Endothelial cell of umbilical vein (primary cell): ENCODE measurements around the gene LCAT. TPM values are rescaled to one million over a fixed set of nuclear protein-coding genes. Genes with fewer than 3 reads are reported as not detected.

Source experiments
- BruUV-seq: library from RNA; stranded (reverse); fragments of 400-500 nt; replicated peaks from 2 replicates; lab custom pipeline; 2021; lab: Mats Ljungman, UMichigan
- CTCF ChIA-PET: fragments of 300-600, 350-600 bp; sonication (Branson Sonifier 250); formaldehyde crosslinking; loops from one replicate; lab custom pipeline; 2021; ENCODE audit warnings: antibody characterized with exemption, inconsistent platforms; lab: Charles Lee
- POLR2A ChIA-PET: fragments of 300-600, 350-600 bp; sonication (Branson Sonifier 250); formaldehyde crosslinking; loops from one replicate; lab custom pipeline; 2021; ENCODE audit warnings: antibody characterized with exemption, inconsistent platforms; lab: Charles Lee
- DNase-seq: peaks from one replicate; pipeline ENCODE4 v3.0.0-alpha.2; 2011; ENCODE audit warnings: low read depth, low spot score
- FAIRE-seq: peaks from 2 replicates; lab custom pipeline; 2011; peaks lifted over from hg19 to GRCh38; lab: Jason Lieb, UNC
- H2AFZ ChIP-seq: 2 replicates; pipeline ENCODE4 v1.6.0; 2012; ENCODE audit warnings: low read depth, low read length, control low read depth, inconsistent platforms
- H3K27ac ChIP-seq: 2 replicates; pipeline ENCODE4 v1.5.1; 2011; ENCODE audit warnings: low read depth, mild to moderate bottlenecking, control low read depth, low read length, moderate library complexity; ENCODE audit not compliant: insufficient read depth
- H3K27me3 ChIP-seq, 2 experiments: 2 replicates each; pipeline versions ENCODE4 v1.6.0 to v1.6.1; 2011; ENCODE audit warnings: low read length in 2 of 2, mixed read lengths in 1 of 2; ENCODE audit not compliant: control insufficient read depth in 2 of 2, insufficient read depth in 2 of 2
- H3K36me3 ChIP-seq, 2 experiments: 2 replicates in 1 of 2; 3 replicates in 1 of 2; pipeline ENCODE4 v1.5.1; 2011; ENCODE audit warnings: low read length in 2 of 2, mild to moderate bottlenecking in 1 of 2, moderate library complexity in 1 of 2; ENCODE audit not compliant: control insufficient read depth in 2 of 2, insufficient read depth in 2 of 2; ENCODE audit errors: extremely low read depth in 1 of 2
- H3K4me1 ChIP-seq: 3 replicates; pipeline ENCODE4 v1.5.1; 2011; ENCODE audit warnings: mild to moderate bottlenecking, low read length; ENCODE audit not compliant: control insufficient read depth, insufficient read depth; ENCODE audit errors: extremely low read depth
- H3K4me2 ChIP-seq: 2 replicates; pipeline ENCODE4 v1.6.1; 2011; ENCODE audit warnings: low read length, control low read depth, mixed read lengths; ENCODE audit not compliant: insufficient read depth
- H3K4me3 ChIP-seq, 3 experiments: fragments of 200-600 bp in 1 of 3; sonication (generic), shearing (Covaris generic) in 1 of 3; replicated peaks in 1 of 3; 2 replicates each; pipeline ENCODE4 v1.5.1; 2011 to 2016; ENCODE audit warnings: control low read depth in 3 of 3, low read length in 3 of 3, mild to moderate bottlenecking in 2 of 3, inconsistent platforms in 1 of 3, low read depth in 1 of 3, moderate library complexity in 1 of 3; ENCODE audit not compliant: insufficient read depth in 1 of 3
- H3K79me2 ChIP-seq: 2 replicates; pipeline ENCODE4 v1.6.0; 2012; ENCODE audit warnings: low read length, inconsistent platforms; ENCODE audit not compliant: control insufficient read depth, insufficient read depth
- H3K9ac ChIP-seq: replicated peaks from 2 replicates; pipeline ENCODE3; 2011; ENCODE audit warnings: low read length, control low read depth; ENCODE audit not compliant: insufficient read depth; ENCODE audit errors: extremely low read depth
- H3K9me1 ChIP-seq: replicated peaks from 3 replicates; pipeline ENCODE4 v1.6.0; 2011; ENCODE audit warnings: mild to moderate bottlenecking, low read length; ENCODE audit not compliant: control insufficient read depth, insufficient read depth; ENCODE audit errors: extremely low read depth
- H3K9me3 ChIP-seq: replicated peaks from 2 replicates; pipeline ENCODE4 v1.5.1; 2012; ENCODE audit warnings: low read length, inconsistent platforms; ENCODE audit not compliant: control insufficient read depth, insufficient read depth
- H4K20me1 ChIP-seq: replicated peaks from 2 replicates; pipeline ENCODE3; 2011; ENCODE audit warnings: mild to moderate bottlenecking, low read length; ENCODE audit not compliant: control insufficient read depth, insufficient read depth; ENCODE audit errors: extremely low read depth
- EZH2 ChIP-seq: IDR thresholded peaks from 2 replicates; pipeline ENCODE4 v1.6.1; 2012; ENCODE audit warnings: borderline replicate concordance, low read depth, mild to moderate bottlenecking, moderate library complexity, low read length, inconsistent platforms; ENCODE audit not compliant: severe bottlenecking
- FOS ChIP-seq: IDR thresholded peaks from 2 replicates; pipeline ENCODE4 v1.6.1; 2011; ENCODE audit warnings: mild to moderate bottlenecking, low read length, moderate library complexity, borderline replicate concordance; ENCODE audit not compliant: insufficient read depth
- GATA2 ChIP-seq: IDR thresholded peaks from 2 replicates; pipeline ENCODE4 v1.7.0; 2011; ENCODE audit warnings: low read depth, mild to moderate bottlenecking, moderate library complexity, mixed read lengths, low read length; ENCODE audit not compliant: insufficient read length, insufficient read depth
- JUN ChIP-seq: IDR thresholded peaks from 2 replicates; pipeline ENCODE4 v1.6.1; 2011; ENCODE audit warnings: borderline replicate concordance, low read depth; ENCODE audit not compliant: insufficient read length, insufficient read depth
- MYC ChIP-seq: IDR thresholded peaks from one replicate; pipeline ENCODE4 v1.6.1; 2011; ENCODE audit warnings: mild to moderate bottlenecking, low read depth, low read length
- POLR2A ChIP-seq: IDR thresholded peaks from 2 replicates; pipeline ENCODE4 v1.6.1; 2012; ENCODE audit warnings: low read depth, mild to moderate bottlenecking, control low read depth, low read length
- POLR2AphosphoS5 ChIP-seq: IDR thresholded peaks from 2 replicates; pipeline ENCODE4 v1.6.1; 2012; ENCODE audit warnings: low read depth, mild to moderate bottlenecking, control low read depth, low read length, moderate library complexity; ENCODE audit not compliant: insufficient read depth
- dilution Hi-C: fragments of 300-500 bp; cut with MboI; formaldehyde crosslinking; loops from one replicate; pipeline ENCODE4 v1.15.0; 2019; ENCODE audit warnings: low sequenced_read_pairs; ENCODE audit not compliant: extremely low pct_ligation_motif_present
- intact Hi-C: fragments of 100-400 bp; cut with micrococcal nuclease; formaldehyde crosslinking; loops from one replicate; pipeline ENCODE4 v1.10.0; 2022
- polyA plus RNA-seq, 4 experiments: library from polyadenylated mRNA; depleted of rRNA in 3 of 4; stranded (reverse) in 3 of 4; unstranded in 1 of 4; fragments of >200 nt; gene quantifications; 2 replicates each; pipeline versions ENCODE4 v1.2.1 to v1.2.3, GENCODE V29; 2011 to 2012; ENCODE audit warnings: missing spikeins in 1 of 4
- total RNA-seq: library from RNA; stranded (reverse); gene quantifications from 2 replicates; pipeline ENCODE4 v1.2.3, GENCODE V29; 2021
- TF ChIP-seq, protein P1 (sequence below), 2 donors: IDR thresholded peaks; 1 replicate in 1 of 2; 2 replicates in 1 of 2; pipeline ENCODE4 v1.5.1; 2011; ENCODE audit warnings: low read length in 2 of 2, mild to moderate bottlenecking in 2 of 2, moderate library complexity in 2 of 2, control low read depth in 1 of 2, inconsistent platforms in 1 of 2, low read depth in 1 of 2; ENCODE audit not compliant: insufficient read depth in 1 of 2; ENCODE audit errors: extremely low read depth in 1 of 2
- TF ChIP-seq, protein P2 (sequence below): IDR thresholded peaks from 2 replicates; pipeline ENCODE4 v1.6.1; 2011; ENCODE audit not compliant: insufficient read depth, insufficient read length

The LCAT gene
- total and polyA plus RNA-seq, 2 donors (not counting 3 experiments of a cell fraction or from before 2014, with no cell fraction given), result 22.6 to 46.1 TPM

DNA sequence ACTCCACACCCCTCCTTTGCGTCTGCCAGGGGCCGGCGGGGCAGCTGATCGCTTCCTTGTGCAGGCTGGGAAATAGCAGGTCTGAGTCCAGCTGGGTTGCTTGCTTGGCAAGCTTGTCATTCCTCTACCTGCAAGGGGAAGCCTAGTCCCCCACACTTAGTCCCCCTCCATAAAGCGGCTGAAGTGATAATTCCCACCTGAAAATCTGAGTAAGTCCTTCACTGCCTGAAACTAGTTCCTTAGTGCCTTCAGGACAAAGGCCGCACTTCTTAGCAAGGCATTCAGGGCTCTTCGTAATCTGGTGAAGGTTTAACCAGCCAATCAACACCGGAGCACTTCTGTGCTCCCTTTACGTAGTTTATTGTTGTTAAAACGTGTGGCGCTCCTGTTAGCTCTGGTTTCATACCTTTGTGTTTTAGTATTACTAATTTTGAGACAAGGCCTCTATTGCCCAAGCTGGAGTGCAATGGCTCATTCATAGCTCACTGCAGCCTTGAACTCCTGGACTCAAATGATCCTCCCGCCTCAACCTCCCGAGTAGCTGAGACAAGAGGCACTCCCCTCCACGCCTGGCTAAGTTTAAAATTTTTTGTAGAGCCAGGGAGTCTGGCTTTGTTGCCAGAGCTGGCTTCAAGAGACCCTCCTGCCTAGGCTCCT, 50.0 kb downstream of the LCAT start:
- no peaks in the 10 kb centered on the region for H3K9me1 ChIP-seq
- FAIRE-seq (peak; percentile 74), DNase-seq (no peak)
- H3K36me3 ChIP-seq, result no peaks in the 10 kb centered on the region
- peak overlapping the region; percentile 84 for H3K4me2 ChIP-seq
- no peak for TF ChIP-seq POLR2A
- no peak for TF ChIP-seq GATA2
- TF ChIP-seq, protein P1, sequence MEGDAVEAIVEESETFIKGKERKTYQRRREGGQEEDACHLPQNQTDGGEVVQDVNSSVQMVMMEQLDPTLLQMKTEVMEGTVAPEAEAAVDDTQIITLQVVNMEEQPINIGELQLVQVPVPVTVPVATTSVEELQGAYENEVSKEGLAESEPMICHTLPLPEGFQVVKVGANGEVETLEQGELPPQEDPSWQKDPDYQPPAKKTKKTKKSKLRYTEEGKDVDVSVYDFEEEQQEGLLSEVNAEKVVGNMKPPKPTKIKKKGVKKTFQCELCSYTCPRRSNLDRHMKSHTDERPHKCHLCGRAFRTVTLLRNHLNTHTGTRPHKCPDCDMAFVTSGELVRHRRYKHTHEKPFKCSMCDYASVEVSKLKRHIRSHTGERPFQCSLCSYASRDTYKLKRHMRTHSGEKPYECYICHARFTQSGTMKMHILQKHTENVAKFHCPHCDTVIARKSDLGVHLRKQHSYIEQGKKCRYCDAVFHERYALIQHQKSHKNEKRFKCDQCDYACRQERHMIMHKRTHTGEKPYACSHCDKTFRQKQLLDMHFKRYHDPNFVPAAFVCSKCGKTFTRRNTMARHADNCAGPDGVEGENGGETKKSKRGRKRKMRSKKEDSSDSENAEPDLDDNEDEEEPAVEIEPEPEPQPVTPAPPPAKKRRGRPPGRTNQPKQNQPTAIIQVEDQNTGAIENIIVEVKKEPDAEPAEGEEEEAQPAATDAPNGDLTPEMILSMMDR (IDR thresholded peaks at IDR 0.05; ENCODE audit: extremely low read depth in 1 of 2, insufficient read depth in 1 of 2, low read depth in 1 of 2, low read length in 2 of 2), result no peak
- TF ChIP-seq EZH2, result no peak
- no peak for TF ChIP-seq MYC
- TF ChIP-seq JUN, result no peak
- no peak for TF ChIP-seq FOS
- TF ChIP-seq, protein P2, sequence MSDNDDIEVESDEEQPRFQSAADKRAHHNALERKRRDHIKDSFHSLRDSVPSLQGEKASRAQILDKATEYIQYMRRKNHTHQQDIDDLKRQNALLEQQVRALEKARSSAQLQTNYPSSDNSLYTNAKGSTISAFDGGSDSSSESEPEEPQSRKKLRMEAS, result no peak
- TF ChIP-seq POLR2AphosphoS5, result no peak
- peaks cover 25% of the 10 kb centered on the region for H3K79me2 ChIP-seq
- ChIA-PET POLR2A (interaction anchor here (1.2 kb wide), 1 partner anchor 32 kb away, joined by 4 read pairs; no protein-coding TSS in a partner anchor), CTCF (interaction anchor here (2.6 kb wide), 1 partner anchor 11 kb away, joined by 17 read pairs; the partner anchor contains the start of gene NRN1L)
- peak overlapping the region; percentile 65 for H2AFZ ChIP-seq
- H3K4me1 ChIP-seq, result peaks cover 21% of the 10 kb centered on the region
- TSS peak; percentile 29 for BruUV-seq
- intact Hi-C loops (loop anchor here (1.0 to 2.0 kb wide), 3 partner anchors 8 to 343 kb away; partner anchors contain the start of genes CENPT, ESRP2 and NUTF2), dilution Hi-C loops (no loop called here)
- no peaks in the 10 kb centered on the region for H4K20me1 ChIP-seq
- H3K9me3 ChIP-seq, result no peaks in the 10 kb centered on the region
- H3K4me3 ChIP-seq, result peak overlapping the region; percentile 3 to 73 (median 73)
- H3K9ac ChIP-seq, result peak overlapping the region; percentile 93
- no peaks in the 10 kb centered on the region for H3K27me3 ChIP-seq
- peak overlapping the region; percentile 76 for H3K27ac ChIP-seq
